Endothelial cell of umbilical vein (primary cell): Measurements from ENCODE around the gene PNPLA7. TPM values are rescaled to one million over a fixed set of nuclear protein-coding genes. Genes with fewer than 3 reads are reported as not detected.
A peak's percentile ranks its signal among the peaks of the same experiment; 100 is the strongest.

Experiments used
- Bru-seq: library from RNA; stranded (reverse); fragments of 400-500 nt; gene quantifications from one replicate; lab custom pipeline; 2021; lab: Mats Ljungman, UMichigan
- BruChase-seq, 2 experiments: library from RNA; stranded (reverse); fragments of 400-500 nt; gene quantifications; one replicate each; lab custom pipeline; 2021; lab: Mats Ljungman, UMichigan
- BruUV-seq: library from RNA; stranded (reverse); fragments of 400-500 nt; replicated peaks from 2 replicates; lab custom pipeline; 2021; lab: Mats Ljungman, UMichigan
- CTCF ChIA-PET: fragments of 300-600, 350-600 bp; sonication (Branson Sonifier 250); formaldehyde crosslinking; loops from one replicate; lab custom pipeline; 2021; ENCODE audit warnings: antibody characterized with exemption, inconsistent platforms; lab: Charles Lee
- POLR2A ChIA-PET: fragments of 300-600, 350-600 bp; sonication (Branson Sonifier 250); formaldehyde crosslinking; loops from one replicate; lab custom pipeline; 2021; ENCODE audit warnings: antibody characterized with exemption, inconsistent platforms; lab: Charles Lee
- DNase-seq: peaks from one replicate; pipeline ENCODE4 v3.0.0-alpha.2; 2011; ENCODE audit warnings: low read depth, low spot score
- FAIRE-seq: peaks from 2 replicates; lab custom pipeline; 2011; peaks lifted over from hg19 to GRCh38; lab: Jason Lieb, UNC
- H2AFZ ChIP-seq: 2 replicates; pipeline ENCODE4 v1.6.0; 2012; ENCODE audit warnings: low read depth, low read length, control low read depth, inconsistent platforms
- H3K27ac ChIP-seq: 2 replicates; pipeline ENCODE4 v1.5.1; 2011; ENCODE audit warnings: low read depth, mild to moderate bottlenecking, control low read depth, low read length, moderate library complexity; ENCODE audit not compliant: insufficient read depth
- H3K27me3 ChIP-seq, 2 experiments: 2 replicates each; pipeline versions ENCODE4 v1.6.0 to v1.6.1; 2011; ENCODE audit warnings: low read length in 2 of 2, mixed read lengths in 1 of 2; ENCODE audit not compliant: control insufficient read depth in 2 of 2, insufficient read depth in 2 of 2
- H3K36me3 ChIP-seq, 2 experiments: 2 replicates in 1 of 2; 3 replicates in 1 of 2; pipeline ENCODE4 v1.5.1; 2011; ENCODE audit warnings: low read length in 2 of 2, mild to moderate bottlenecking in 1 of 2, moderate library complexity in 1 of 2; ENCODE audit not compliant: control insufficient read depth in 2 of 2, insufficient read depth in 2 of 2; ENCODE audit errors: extremely low read depth in 1 of 2
- H3K4me1 ChIP-seq: 3 replicates; pipeline ENCODE4 v1.5.1; 2011; ENCODE audit warnings: mild to moderate bottlenecking, low read length; ENCODE audit not compliant: control insufficient read depth, insufficient read depth; ENCODE audit errors: extremely low read depth
- H3K4me2 ChIP-seq: 2 replicates; pipeline ENCODE4 v1.6.1; 2011; ENCODE audit warnings: low read length, control low read depth, mixed read lengths; ENCODE audit not compliant: insufficient read depth
- H3K4me3 ChIP-seq, 3 experiments: fragments of 200-600 bp in 1 of 3; sonication (generic), shearing (Covaris generic) in 1 of 3; replicated peaks in 1 of 3; 2 replicates each; pipeline ENCODE4 v1.5.1; 2011 to 2016; ENCODE audit warnings: control low read depth in 3 of 3, low read length in 3 of 3, mild to moderate bottlenecking in 2 of 3, inconsistent platforms in 1 of 3, low read depth in 1 of 3, moderate library complexity in 1 of 3; ENCODE audit not compliant: insufficient read depth in 1 of 3
- H3K79me2 ChIP-seq: 2 replicates; pipeline ENCODE4 v1.6.0; 2012; ENCODE audit warnings: low read length, inconsistent platforms; ENCODE audit not compliant: control insufficient read depth, insufficient read depth
- H3K9ac ChIP-seq: replicated peaks from 2 replicates; pipeline ENCODE3; 2011; ENCODE audit warnings: low read length, control low read depth; ENCODE audit not compliant: insufficient read depth; ENCODE audit errors: extremely low read depth
- H3K9me1 ChIP-seq: replicated peaks from 3 replicates; pipeline ENCODE4 v1.6.0; 2011; ENCODE audit warnings: mild to moderate bottlenecking, low read length; ENCODE audit not compliant: control insufficient read depth, insufficient read depth; ENCODE audit errors: extremely low read depth
- H3K9me3 ChIP-seq: replicated peaks from 2 replicates; pipeline ENCODE4 v1.5.1; 2012; ENCODE audit warnings: low read length, inconsistent platforms; ENCODE audit not compliant: control insufficient read depth, insufficient read depth
- H4K20me1 ChIP-seq: replicated peaks from 2 replicates; pipeline ENCODE3; 2011; ENCODE audit warnings: mild to moderate bottlenecking, low read length; ENCODE audit not compliant: control insufficient read depth, insufficient read depth; ENCODE audit errors: extremely low read depth
- EZH2 ChIP-seq: IDR thresholded peaks from 2 replicates; pipeline ENCODE4 v1.6.1; 2012; ENCODE audit warnings: borderline replicate concordance, low read depth, mild to moderate bottlenecking, moderate library complexity, low read length, inconsistent platforms; ENCODE audit not compliant: severe bottlenecking
- FOS ChIP-seq: IDR thresholded peaks from 2 replicates; pipeline ENCODE4 v1.6.1; 2011; ENCODE audit warnings: mild to moderate bottlenecking, low read length, moderate library complexity, borderline replicate concordance; ENCODE audit not compliant: insufficient read depth
- GATA2 ChIP-seq: IDR thresholded peaks from 2 replicates; pipeline ENCODE4 v1.7.0; 2011; ENCODE audit warnings: low read depth, mild to moderate bottlenecking, moderate library complexity, mixed read lengths, low read length; ENCODE audit not compliant: insufficient read length, insufficient read depth
- JUN ChIP-seq: IDR thresholded peaks from 2 replicates; pipeline ENCODE4 v1.6.1; 2011; ENCODE audit warnings: borderline replicate concordance, low read depth; ENCODE audit not compliant: insufficient read length, insufficient read depth
- MYC ChIP-seq: IDR thresholded peaks from one replicate; pipeline ENCODE4 v1.6.1; 2011; ENCODE audit warnings: mild to moderate bottlenecking, low read depth, low read length
- POLR2AphosphoS5 ChIP-seq: IDR thresholded peaks from 2 replicates; pipeline ENCODE4 v1.6.1; 2012; ENCODE audit warnings: low read depth, mild to moderate bottlenecking, control low read depth, low read length, moderate library complexity; ENCODE audit not compliant: insufficient read depth
- dilution Hi-C: fragments of 300-500 bp; cut with MboI; formaldehyde crosslinking; loops from one replicate; pipeline ENCODE4 v1.15.0; 2019; ENCODE audit warnings: low sequenced_read_pairs; ENCODE audit not compliant: extremely low pct_ligation_motif_present
- intact Hi-C: fragments of 100-400 bp; cut with micrococcal nuclease; formaldehyde crosslinking; loops from one replicate; pipeline ENCODE4 v1.10.0; 2022
- long read RNA-seq: library from polyadenylated mRNA; stranded (forward); transcript quantifications from one replicate; pipeline ENCODE4 v2.0.0, GENCODE V29; 2021
- polyA minus RNA-seq, 3 experiments: library from RNA; depleted of rRNA, polyadenylated mRNA; stranded (reverse); fragments of >200 nt; gene quantifications; 1 replicate in 1 of 3; 2 replicates in 2 of 3; pipeline ENCODE4 v1.2.3, GENCODE V29; 2011
- polyA plus RNA-seq, 4 experiments: library from polyadenylated mRNA; depleted of rRNA in 3 of 4; stranded (reverse) in 3 of 4; unstranded in 1 of 4; fragments of >200 nt; gene quantifications; 2 replicates each; pipeline versions ENCODE4 v1.2.1 to v1.2.3, GENCODE V29; 2011 to 2012; ENCODE audit warnings: missing spikeins in 1 of 4
- total RNA-seq: library from RNA; stranded (reverse); gene quantifications from 2 replicates; pipeline ENCODE4 v1.2.3, GENCODE V29; 2021
- TF ChIP-seq, protein P1 (sequence below): IDR thresholded peaks from 2 replicates; pipeline ENCODE4 v1.6.1; 2011; ENCODE audit not compliant: insufficient read depth, insufficient read length
- TF ChIP-seq, protein P2 (sequence below), 2 donors: IDR thresholded peaks; 1 replicate in 1 of 2; 2 replicates in 1 of 2; pipeline ENCODE4 v1.5.1; 2011; ENCODE audit warnings: low read length in 2 of 2, mild to moderate bottlenecking in 2 of 2, moderate library complexity in 2 of 2, control low read depth in 1 of 2, inconsistent platforms in 1 of 2, low read depth in 1 of 2; ENCODE audit not compliant: insufficient read depth in 1 of 2; ENCODE audit errors: extremely low read depth in 1 of 2

PNPLA7 gene
- 1.9 TPM in 2 replicates for total RNA-seq
- 1.0 and 1.2 TPM in 2 replicates for polyA plus RNA-seq
- 0.30 and 0.37 TPM in 2 replicates for polyA plus RNA-seq (2011; cell fraction: cytosol; rRNA removed)
- polyA plus RNA-seq (2011; cell fraction: nucleus; rRNA removed): 7.4 and 10.0 TPM in 2 replicates
- 0.92 and 1.1 TPM in 2 replicates for polyA plus RNA-seq (2012)
- 0.78 and 1.8 TPM in 2 replicates for polyA minus RNA-seq
- 0.72 TPM for polyA minus RNA-seq (2011; cell fraction: cytosol; rRNA and poly(A)+ RNA removed)
- polyA minus RNA-seq (2011; cell fraction: nucleus; rRNA and poly(A)+ RNA removed): 2.8 and 3.6 TPM in 2 replicates
- Bru-seq, nascent RNA: percentile 28 among the genes with signal in this experiment
- BruChase-seq, experiment 1, labeled RNA remaining after a 6-hour chase: percentile 59 among the genes with signal in this experiment
- percentile 37 among the genes with signal in this experiment for BruChase-seq, experiment 2, labeled RNA remaining after a 2-hour chase
- long read RNA-seq, partial matches to known transcripts: 0 of 3 reads
- long read RNA-seq, other reads (novel, unspliced or antisense): 3 of 3 reads

DNA sequence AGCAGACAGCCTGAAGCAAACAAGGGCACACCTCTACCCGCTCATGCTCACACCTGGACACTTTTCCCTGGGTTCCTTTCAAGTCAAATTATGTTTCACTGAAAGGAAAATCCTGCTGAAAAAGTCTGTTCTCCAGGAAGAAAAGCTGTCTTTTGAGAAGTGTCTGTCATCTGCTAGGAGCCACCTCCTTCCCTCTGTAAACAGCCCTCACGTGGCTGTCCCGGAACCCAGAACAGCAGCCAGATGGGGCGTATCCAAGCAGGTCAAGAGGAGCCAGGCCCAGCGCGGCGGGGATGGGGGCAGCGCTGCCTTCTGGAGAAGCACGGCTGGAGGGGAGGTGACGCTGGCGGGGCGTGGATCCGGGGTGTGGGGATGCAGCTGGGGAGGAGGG, at the start of gene PNPLA7:
Gene PNPLA7 (minus strand): TSS at position 172 of the 391 bp plus-strand sequence. CDS start 205 bp downstream, outside the sequence.
- CTCF ChIA-PET: no interaction called here
- Histone ChIP-seq H3K4me1 (peaks cover 9% of the 10 kb centered on the region), H2AFZ (peak within 1 kb of the TSS; percentile 76), H3K9ac (peak within 1 kb of the TSS; percentile 55), H3K9me3 (no peaks in the 10 kb centered on the region), H3K79me2 (peaks cover 5% of the 10 kb centered on the region), H4K20me1 (no peaks in the 10 kb centered on the region), H3K4me2 (peak within 1 kb of the TSS; percentile 84), H3K9me1 (no peaks in the 10 kb centered on the region), H3K27ac (peak within 1 kb of the TSS; percentile 49), H3K27me3 (no peaks in the 10 kb centered on the region), H3K4me3 (peak within 1 kb of the TSS; percentile 54 to 64 (median 61)), H3K36me3 (peaks cover 0 to 2% of the 10 kb centered on the region in 2 experiments)
- POLR2A ChIA-PET: no interaction called here
- FAIRE-seq (peak; percentile 91), DNase-seq (peak; percentile 62)
- no TSS peak for BruUV-seq
- intact Hi-C loops (loop anchor here (2.0 kb wide), 1 partner anchor 69 kb away; the partner anchor contains the start of gene EHMT1), dilution Hi-C loops (no loop called here)
- no peak for TF ChIP-seq FOS
- TF ChIP-seq, protein P1, sequence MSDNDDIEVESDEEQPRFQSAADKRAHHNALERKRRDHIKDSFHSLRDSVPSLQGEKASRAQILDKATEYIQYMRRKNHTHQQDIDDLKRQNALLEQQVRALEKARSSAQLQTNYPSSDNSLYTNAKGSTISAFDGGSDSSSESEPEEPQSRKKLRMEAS: peak; percentile 75

DNA sequence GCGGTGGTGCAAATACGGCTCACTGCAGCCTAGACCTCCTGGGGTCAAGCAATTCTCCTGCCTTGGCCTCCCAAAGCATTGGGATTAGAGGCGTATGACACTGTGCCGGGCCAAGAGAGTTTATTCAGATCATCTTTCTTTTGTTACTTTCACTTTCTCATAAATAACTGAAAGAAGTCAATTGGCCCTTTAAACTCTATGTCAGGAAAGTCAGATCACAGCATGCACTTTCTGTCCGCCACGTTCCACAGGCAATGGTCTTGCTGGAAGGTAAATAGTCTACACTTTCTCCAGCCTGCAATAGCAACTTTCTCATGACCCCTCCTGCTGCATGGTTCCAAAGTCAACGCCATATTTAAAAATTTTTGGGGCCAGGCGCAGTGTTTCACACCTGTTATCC, 48.7 kb upstream of the PNPLA7 start:
- H3K4me3 ChIP-seq: no peak overlapping the region
- H3K9me3 ChIP-seq: no peaks in the 10 kb centered on the region
- no peaks in the 10 kb centered on the region for H3K27me3 ChIP-seq
- dilution Hi-C loops (no loop called here), intact Hi-C loops (no loop called here)
- no peaks in the 10 kb centered on the region for H3K4me1 ChIP-seq
- no TSS peak for BruUV-seq
- no peaks in the 10 kb centered on the region for H3K79me2 ChIP-seq
- CTCF ChIA-PET: no interaction called here
- H3K27ac ChIP-seq: no peak overlapping the region
- POLR2A ChIA-PET: no interaction called here
- H3K9me1 ChIP-seq: no peaks in the 10 kb centered on the region
- no peaks in the 10 kb centered on the region for H3K36me3 ChIP-seq
- FAIRE-seq (no peak), DNase-seq (no peak)
- no peak overlapping the region for H3K4me2 ChIP-seq
- no peak overlapping the region for H3K9ac ChIP-seq
- no peaks in the 10 kb centered on the region for H4K20me1 ChIP-seq
- no peak overlapping the region for H2AFZ ChIP-seq
- TF ChIP-seq POLR2AphosphoS5 (no peak), MYC (no peak), FOS (no peak), EZH2 (no peak), GATA2 (no peak), JUN (no peak)
- TF ChIP-seq, protein P2, sequence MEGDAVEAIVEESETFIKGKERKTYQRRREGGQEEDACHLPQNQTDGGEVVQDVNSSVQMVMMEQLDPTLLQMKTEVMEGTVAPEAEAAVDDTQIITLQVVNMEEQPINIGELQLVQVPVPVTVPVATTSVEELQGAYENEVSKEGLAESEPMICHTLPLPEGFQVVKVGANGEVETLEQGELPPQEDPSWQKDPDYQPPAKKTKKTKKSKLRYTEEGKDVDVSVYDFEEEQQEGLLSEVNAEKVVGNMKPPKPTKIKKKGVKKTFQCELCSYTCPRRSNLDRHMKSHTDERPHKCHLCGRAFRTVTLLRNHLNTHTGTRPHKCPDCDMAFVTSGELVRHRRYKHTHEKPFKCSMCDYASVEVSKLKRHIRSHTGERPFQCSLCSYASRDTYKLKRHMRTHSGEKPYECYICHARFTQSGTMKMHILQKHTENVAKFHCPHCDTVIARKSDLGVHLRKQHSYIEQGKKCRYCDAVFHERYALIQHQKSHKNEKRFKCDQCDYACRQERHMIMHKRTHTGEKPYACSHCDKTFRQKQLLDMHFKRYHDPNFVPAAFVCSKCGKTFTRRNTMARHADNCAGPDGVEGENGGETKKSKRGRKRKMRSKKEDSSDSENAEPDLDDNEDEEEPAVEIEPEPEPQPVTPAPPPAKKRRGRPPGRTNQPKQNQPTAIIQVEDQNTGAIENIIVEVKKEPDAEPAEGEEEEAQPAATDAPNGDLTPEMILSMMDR (IDR thresholded peaks at IDR 0.05; ENCODE audit: extremely low read depth in 1 of 2, insufficient read depth in 1 of 2, low read depth in 1 of 2, low read length in 2 of 2): no peak
- TF ChIP-seq, protein P1: no peak
